MM.1S (cell line): Measurements from ENCODE around the gene CATSPERZ.

Source experiments
- DNase-seq: peaks from one replicate; pipeline ENCODE4 v3.0.0-alpha.2; 2015
- H2AFZ ChIP-seq: fragments of 300-600 bp; sonication (generic); 2 replicates; pipeline ENCODE4 v1.6.0; 2016; ENCODE audit warnings: antibody characterized with exemption, low read length
- H3F3A ChIP-seq: fragments of 300-600 bp; sonication (generic); 2 replicates; pipeline ENCODE4 v1.6.1; 2016; ENCODE audit warnings: mild to moderate bottlenecking, antibody characterized with exemption, low read length, moderate library complexity, mixed read lengths; ENCODE audit not compliant: insufficient read depth
- H3K27ac ChIP-seq: fragments of 300-600 bp; sonication (generic); 2 replicates; pipeline ENCODE4 v1.5.1; 2016; ENCODE audit warnings: mild to moderate bottlenecking, low read length
- H3K27me3 ChIP-seq: fragments of 300-600 bp; sonication (generic); replicated peaks from 2 replicates; pipeline ENCODE4 v1.6.0; 2016; ENCODE audit warnings: low read length; ENCODE audit not compliant: insufficient read depth
- H3K36me3 ChIP-seq: fragments of 300-600 bp; sonication (generic); replicated peaks from 2 replicates; pipeline ENCODE4 v1.6.1; 2016; ENCODE audit warnings: mild to moderate bottlenecking, low read length, mixed read lengths; ENCODE audit not compliant: insufficient read depth
- H3K4me1 ChIP-seq: fragments of 300-600 bp; sonication (generic); 2 replicates; pipeline ENCODE4 v1.6.1; 2016; ENCODE audit warnings: low read length, mixed read lengths
- H3K4me2 ChIP-seq: fragments of 300-600 bp; sonication (generic); 2 replicates; pipeline ENCODE4 v1.6.0; 2016; ENCODE audit warnings: low read depth, low read length
- H3K4me3 ChIP-seq: fragments of 300-600 bp; sonication (generic); 2 replicates; pipeline ENCODE4 v1.5.1; 2016; ENCODE audit warnings: low read length, mixed read lengths
- H3K79me2 ChIP-seq: fragments of 300-600 bp; sonication (generic); 2 replicates; pipeline ENCODE4 v1.6.1; 2016; ENCODE audit warnings: mixed run types, low read length, mixed read lengths
- H3K9ac ChIP-seq: fragments of 300-600 bp; sonication (generic); 2 replicates; pipeline ENCODE4 v1.6.1; 2016; ENCODE audit warnings: low read length, mixed read lengths
- H3K9me2 ChIP-seq: fragments of 300-600 bp; sonication (generic); replicated peaks from 2 replicates; pipeline ENCODE4 v1.6.1; 2016; ENCODE audit warnings: mild to moderate bottlenecking, low read length, mixed read lengths; ENCODE audit not compliant: insufficient read depth
- H3K9me3 ChIP-seq: fragments of 300-600 bp; sonication (generic); replicated peaks from 2 replicates; pipeline ENCODE4 v1.6.1; 2016; ENCODE audit warnings: mild to moderate bottlenecking, low read length, mixed read lengths; ENCODE audit not compliant: insufficient read depth
- H4K20me1 ChIP-seq: fragments of 300-600 bp; sonication (generic); 2 replicates; pipeline ENCODE4 v1.6.1; 2016; ENCODE audit warnings: mild to moderate bottlenecking, low read length, moderate library complexity, mixed read lengths; ENCODE audit not compliant: insufficient read depth
- EZH2 ChIP-seq: fragments of 300-600 bp; sonication (generic); optimal IDR thresholded peaks from 2 replicates; pipeline ENCODE3; 2017; ENCODE audit warnings: low read depth, mild to moderate bottlenecking, antibody characterized with exemption, low read length, mixed read lengths
- EZH2phosphoT487 ChIP-seq: fragments of 300-600 bp; sonication (generic); IDR thresholded peaks from 2 replicates; pipeline ENCODE4 v1.6.1; 2018; ENCODE audit warnings: antibody characterized with exemption, low read length
- TF ChIP-seq, protein P1 (sequence below): fragments of 300-600 bp; sonication (generic); IDR thresholded peaks from 2 replicates; pipeline ENCODE4 v1.5.1; 2016; ENCODE audit warnings: antibody characterized with exemption, low read length, mixed read lengths

CATSPERZ gene

DNA sequence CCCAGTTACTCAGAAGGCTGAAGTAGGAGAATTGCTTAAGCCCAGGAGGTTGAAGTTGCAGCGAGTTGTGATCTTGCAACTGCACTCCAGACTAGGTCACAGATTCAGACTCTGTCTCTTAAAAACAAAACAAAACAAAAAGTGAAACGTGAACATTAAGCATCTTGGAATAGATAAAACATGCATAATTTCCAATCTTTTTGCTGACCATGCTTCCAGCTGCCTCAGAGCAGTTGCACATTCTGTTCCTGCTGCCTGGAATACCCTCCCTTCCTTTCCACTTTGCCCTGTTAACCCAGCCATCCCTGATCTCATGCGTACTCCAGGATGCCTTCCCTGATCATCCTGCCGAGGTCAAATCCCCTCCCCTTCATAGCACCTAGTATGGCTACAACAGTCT, 39.1 kb downstream of the CATSPERZ start:
- Histone ChIP-seq H3F3A (peaks cover 9% of the 10 kb centered on the region), H3K4me3 (peak overlapping the region; percentile 85), H2AFZ (peak overlapping the region; percentile 80), H3K9me2 (no peaks in the 10 kb centered on the region), H3K9me3 (no peaks in the 10 kb centered on the region), H3K27ac (peak overlapping the region; percentile 53; the same call in 1 of the 2 replicates), H3K4me2 (peak overlapping the region; percentile 94), H3K79me2 (peaks cover 37% of the 10 kb centered on the region), H4K20me1 (no peaks in the 10 kb centered on the region), H3K27me3 (no peaks in the 10 kb centered on the region), H3K4me1 (peaks cover 7% of the 10 kb centered on the region), H3K9ac (peak overlapping the region; percentile 78), H3K36me3 (no peaks in the 10 kb centered on the region)
- no peak for DNase-seq
- TF ChIP-seq, protein P1, sequence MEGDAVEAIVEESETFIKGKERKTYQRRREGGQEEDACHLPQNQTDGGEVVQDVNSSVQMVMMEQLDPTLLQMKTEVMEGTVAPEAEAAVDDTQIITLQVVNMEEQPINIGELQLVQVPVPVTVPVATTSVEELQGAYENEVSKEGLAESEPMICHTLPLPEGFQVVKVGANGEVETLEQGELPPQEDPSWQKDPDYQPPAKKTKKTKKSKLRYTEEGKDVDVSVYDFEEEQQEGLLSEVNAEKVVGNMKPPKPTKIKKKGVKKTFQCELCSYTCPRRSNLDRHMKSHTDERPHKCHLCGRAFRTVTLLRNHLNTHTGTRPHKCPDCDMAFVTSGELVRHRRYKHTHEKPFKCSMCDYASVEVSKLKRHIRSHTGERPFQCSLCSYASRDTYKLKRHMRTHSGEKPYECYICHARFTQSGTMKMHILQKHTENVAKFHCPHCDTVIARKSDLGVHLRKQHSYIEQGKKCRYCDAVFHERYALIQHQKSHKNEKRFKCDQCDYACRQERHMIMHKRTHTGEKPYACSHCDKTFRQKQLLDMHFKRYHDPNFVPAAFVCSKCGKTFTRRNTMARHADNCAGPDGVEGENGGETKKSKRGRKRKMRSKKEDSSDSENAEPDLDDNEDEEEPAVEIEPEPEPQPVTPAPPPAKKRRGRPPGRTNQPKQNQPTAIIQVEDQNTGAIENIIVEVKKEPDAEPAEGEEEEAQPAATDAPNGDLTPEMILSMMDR = no peak
- TF ChIP-seq EZH2phosphoT487 = no peak
- TF ChIP-seq EZH2 = no peak

DNA sequence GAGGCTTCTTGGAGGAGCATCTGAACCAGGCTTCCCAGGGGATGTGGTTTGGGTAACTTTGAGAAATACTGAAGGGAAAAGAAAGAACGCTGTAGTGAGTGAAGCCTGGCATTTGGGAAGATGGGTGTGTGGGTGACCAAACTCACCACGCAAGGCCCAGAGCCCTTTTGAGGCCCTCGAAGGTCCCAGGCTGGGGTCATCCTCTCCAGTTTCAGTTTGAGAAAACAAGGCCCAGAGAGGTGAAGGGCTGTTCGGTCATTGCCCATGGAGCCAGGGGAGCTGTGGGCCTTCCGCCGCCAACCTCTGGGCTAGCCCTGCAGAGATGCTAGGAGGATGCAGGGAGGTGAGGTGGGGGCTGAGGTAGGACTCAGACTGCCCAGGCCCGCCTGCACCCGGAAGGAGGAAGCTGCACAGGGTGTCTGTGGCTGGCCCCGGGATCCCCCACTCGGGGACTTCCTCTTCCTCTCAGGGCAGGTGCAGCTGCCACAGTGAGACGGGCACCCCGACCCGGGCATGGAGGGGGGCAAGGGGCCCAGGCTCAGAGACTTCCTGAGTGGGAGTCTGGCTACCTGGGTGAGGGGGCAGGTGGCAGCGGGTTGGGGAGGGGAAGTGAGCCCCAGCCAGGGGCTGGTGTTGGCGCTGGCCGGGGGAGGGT, 39.7 kb downstream of the CATSPERZ start, which contains the start of gene CCDC88B:
CCDC88B (plus strand) TSS at position 451 of the 655 bp plus-strand sequence; CDS start at position 514, 63 bp downstream.
- Histone ChIP-seq H3K27me3 (no peaks in the 10 kb centered on the region), H3F3A (peaks cover 9% of the 10 kb centered on the region), H3K9me2 (no peaks in the 10 kb centered on the region), H4K20me1 (no peaks in the 10 kb centered on the region), H3K27ac (peak within 1 kb of the TSS; percentile 53; the same call in 1 of the 2 replicates), H3K79me2 (peaks cover 39% of the 10 kb centered on the region), H3K4me1 (peaks cover 7% of the 10 kb centered on the region), H3K9ac (peak within 1 kb of the TSS; percentile 78), H3K4me2 (peak within 1 kb of the TSS; percentile 94), H3K36me3 (no peaks in the 10 kb centered on the region), H2AFZ (peak within 1 kb of the TSS; percentile 80), H3K4me3 (peak within 1 kb of the TSS; percentile 85), H3K9me3 (no peaks in the 10 kb centered on the region)
- DNase-seq = peak; percentile 84
- TF ChIP-seq, protein P1 = no peak
- TF ChIP-seq EZH2phosphoT487 (no peak), EZH2 (no peak)

DNA sequence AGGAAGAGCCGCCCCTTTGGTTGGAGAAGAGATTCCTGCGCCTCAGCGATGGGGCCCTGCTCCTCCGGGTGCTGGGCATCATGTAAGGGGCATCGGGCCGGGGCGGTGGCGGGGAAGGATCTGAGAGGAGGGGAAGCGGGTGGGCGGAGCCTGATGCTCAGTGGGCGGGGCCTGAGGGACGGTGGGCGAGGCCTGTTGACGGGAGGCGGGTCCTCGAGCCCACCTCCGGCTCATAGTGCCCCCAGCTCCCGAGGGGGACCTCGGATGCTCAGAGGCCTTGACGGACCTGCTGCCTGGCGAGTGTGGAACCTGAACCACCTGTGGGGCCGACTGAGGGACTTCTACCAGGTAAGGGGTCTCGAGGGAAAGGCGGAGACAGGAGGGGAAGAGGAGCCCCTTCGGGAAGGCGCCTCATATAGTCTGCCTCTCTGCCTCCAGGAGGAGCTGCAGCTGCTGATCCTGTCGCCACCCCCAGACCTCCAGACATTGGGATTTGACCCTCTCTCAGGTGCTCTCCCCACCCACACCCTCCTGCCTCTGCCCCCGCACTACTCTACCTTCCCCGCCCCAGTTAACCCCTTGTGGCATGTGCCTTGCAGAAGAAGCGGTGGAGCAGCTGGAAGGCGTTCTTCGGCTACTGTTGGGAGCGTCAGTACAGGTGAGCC, 40.6 kb downstream of the CATSPERZ start:
- H3K9ac ChIP-seq = peak overlapping the region; percentile 78
- no peaks in the 10 kb centered on the region for H3K9me3 ChIP-seq
- peaks cover 9% of the 10 kb centered on the region for H3F3A ChIP-seq
- DNase-seq = peak; percentile 37
- peaks cover 39% of the 10 kb centered on the region for H3K79me2 ChIP-seq
- H3K9me2 ChIP-seq = no peaks in the 10 kb centered on the region
- H3K4me2 ChIP-seq = peak overlapping the region; percentile 94
- no peaks in the 10 kb centered on the region for H3K36me3 ChIP-seq
- peak overlapping the region; percentile 80 for H2AFZ ChIP-seq
- peaks cover 7% of the 10 kb centered on the region for H3K4me1 ChIP-seq
- H3K27me3 ChIP-seq = no peaks in the 10 kb centered on the region
- H3K27ac ChIP-seq = peak overlapping the region; percentile 53; the same call in 1 of the 2 replicates
- no peaks in the 10 kb centered on the region for H4K20me1 ChIP-seq
- peak overlapping the region; percentile 85 for H3K4me3 ChIP-seq
- TF ChIP-seq, protein P1 = no peak
- TF ChIP-seq EZH2 = no peak
- TF ChIP-seq EZH2phosphoT487 = no peak
